SK-N-SH (cell line): ENCODE measurements around the gene SMAD7. TPM values are rescaled to one million over a fixed set of nuclear protein-coding genes. Genes with fewer than 3 reads are reported as not detected.

ENCODE experiments used
- CTCF ChIA-PET: fragments of 300-600, 350-600 bp; formaldehyde crosslinking; extraction: SDS; loops from one replicate; lab custom pipeline; 2021; lab: Yijun Ruan, JAX
- POLR2A ChIA-PET: fragments of 350-600 bp; sonication (Branson Sonifier 250); formaldehyde crosslinking; extraction: SDS; loops from one replicate; lab custom pipeline; 2020; ENCODE audit warnings: antibody characterized with exemption, inconsistent platforms; lab: Yijun Ruan, JAX
- DNase-seq: peaks from one replicate; pipeline ENCODE4 v3.0.0; 2012
- H2AFZ ChIP-seq: fragments of 200-600 bp; sonication (generic); 2 replicates; pipeline ENCODE4 v1.8.1; 2016; ENCODE audit warnings: antibody characterized with exemption, mild to moderate bottlenecking, low read depth
- H3F3A ChIP-seq: fragments of 200-600 bp; sonication (generic); replicated peaks from 2 replicates; pipeline ENCODE3; 2016; ENCODE audit warnings: antibody characterized with exemption, mild to moderate bottlenecking; ENCODE audit not compliant: insufficient read depth
- H3K27ac ChIP-seq, 2 experiments: fragments of 200-500 bp in 1 of 2; fragments of 200-600 bp in 1 of 2; sonication (Bioruptor generic) in 1 of 2; sonication (generic), shearing (Covaris generic) in 1 of 2; 2 replicates each; pipeline versions ENCODE4 v1.5.1 to v1.6.1; 2014 to 2016; ENCODE audit warnings: low read depth in 2 of 2, inconsistent platforms in 1 of 2, low read length in 1 of 2, mild to moderate bottlenecking in 1 of 2, mixed read lengths in 1 of 2
- H3K27me3 ChIP-seq: fragments of 200-600 bp; sonication (generic), shearing (Covaris generic); 2 replicates; pipeline ENCODE4 v1.6.1; 2016; ENCODE audit warnings: mixed run types; ENCODE audit not compliant: insufficient read depth
- H3K36me3 ChIP-seq, 2 experiments: fragments of 200-500 bp in 1 of 2; fragments of 200-600 bp in 1 of 2; sonication (Bioruptor generic) in 1 of 2; sonication (generic) in 1 of 2; replicated peaks in 1 of 2; 2 replicates each; pipeline versions ENCODE3 to v1.5.1; 2014 to 2016; ENCODE audit warnings: low read length in 1 of 2, mild to moderate bottlenecking in 1 of 2; ENCODE audit not compliant: insufficient read depth in 2 of 2, control insufficient read depth in 1 of 2
- H3K4me1 ChIP-seq, 2 experiments: fragments of 200-500 bp in 1 of 2; fragments of 200-600 bp in 1 of 2; sonication (Bioruptor generic) in 1 of 2; sonication (generic), shearing (Covaris generic) in 1 of 2; 2 replicates each; pipeline versions ENCODE4 v1.5.1 to v1.6.1; 2014 to 2016; ENCODE audit warnings: low read depth in 1 of 2, low read length in 1 of 2, mixed run types in 1 of 2; ENCODE audit not compliant: insufficient read depth in 2 of 2, control insufficient read depth in 1 of 2
- H3K4me2 ChIP-seq: fragments of 200-600 bp; sonication (generic), shearing (Covaris generic); 2 replicates; pipeline ENCODE4 v1.6.1; 2017; ENCODE audit warnings: mixed run types
- H3K4me3 ChIP-seq, 2 experiments: fragments of 200-500 bp in 1 of 2; fragments of 200-600 bp in 1 of 2; sonication (Bioruptor generic) in 1 of 2; sonication (generic), shearing (Covaris generic) in 1 of 2; 2 replicates each; pipeline versions ENCODE4 v1.5.1 to v1.8.1; 2014 to 2016; ENCODE audit warnings: low read depth in 2 of 2, inconsistent platforms in 1 of 2, low read length in 1 of 2, mild to moderate bottlenecking in 1 of 2, mixed read lengths in 1 of 2, moderate library complexity in 1 of 2
- H3K79me2 ChIP-seq: fragments of 200-600 bp; sonication (generic); 2 replicates; pipeline ENCODE4 v1.8.1; 2017; ENCODE audit warnings: mild to moderate bottlenecking; ENCODE audit not compliant: insufficient read depth
- H3K9ac ChIP-seq: fragments of 200-600 bp; sonication (generic); 2 replicates; pipeline ENCODE4 v1.6.1; 2017; ENCODE audit warnings: mixed run types
- H3K9me2 ChIP-seq: fragments of 200-600 bp; sonication (generic); 2 replicates; pipeline ENCODE4 v1.6.1; 2017; ENCODE audit warnings: mixed run types
- H3K9me3 ChIP-seq: fragments of 200-600 bp; sonication (generic); 2 replicates; pipeline ENCODE4 v1.6.1; 2017; ENCODE audit warnings: mixed run types, mild to moderate bottlenecking, moderate library complexity
- H4K20me1 ChIP-seq: fragments of 200-600 bp; sonication (generic); 2 replicates; pipeline ENCODE4 v1.6.1; 2017; ENCODE audit warnings: mild to moderate bottlenecking, mixed run types; ENCODE audit not compliant: insufficient read depth
- CHD2 ChIP-seq: fragments of 150-350 bp; IDR thresholded peaks from 2 replicates; pipeline ENCODE4 v1.6.1; 2018; ENCODE audit warnings: low read length; ENCODE audit not compliant: partially characterized antibody
- ELF1 ChIP-seq: IDR thresholded peaks from 2 replicates; pipeline ENCODE4 v1.4.0; 2012
- EP300 ChIP-seq, 2 experiments: IDR thresholded peaks; 2 replicates each; pipeline versions ENCODE4 v1.4.0 to v1.6.1; 2012; ENCODE audit warnings: borderline replicate concordance in 1 of 2, low read depth in 1 of 2, low read length in 1 of 2
- MEF2A ChIP-seq: IDR thresholded peaks from 2 replicates; pipeline ENCODE4 v1.4.0; 2012; ENCODE audit warnings: low read depth, borderline replicate concordance
- MXI1 ChIP-seq: IDR thresholded peaks from 2 replicates; pipeline ENCODE4 v1.6.1; 2012; ENCODE audit warnings: mild to moderate bottlenecking, low read depth, low read length, improper control_type of control experiment
- NFIC ChIP-seq: IDR thresholded peaks from 2 replicates; pipeline ENCODE4 v1.4.0; 2012; ENCODE audit warnings: borderline replicate concordance
- RXRA ChIP-seq: IDR thresholded peaks from 2 replicates; pipeline ENCODE4 v1.4.0; 2012; ENCODE audit warnings: low read depth, mild to moderate bottlenecking, borderline replicate concordance
- SIN3A ChIP-seq: IDR thresholded peaks from 2 replicates; pipeline ENCODE4 v1.6.1; 2012; ENCODE audit warnings: low read depth, mild to moderate bottlenecking, low read length, moderate library complexity, borderline replicate concordance
- TAF1 ChIP-seq: IDR thresholded peaks from 2 replicates; pipeline ENCODE4 v1.6.1; 2012; ENCODE audit warnings: low read depth, mild to moderate bottlenecking, low read length, moderate library complexity, borderline replicate concordance
- TCF12 ChIP-seq: IDR thresholded peaks from 2 replicates; pipeline ENCODE4 v1.4.0; 2012
- TEAD4 ChIP-seq: IDR thresholded peaks from 2 replicates; pipeline ENCODE4 v1.4.0; 2012; ENCODE audit warnings: mild to moderate bottlenecking, borderline replicate concordance; ENCODE audit not compliant: insufficient read depth
- YY1 ChIP-seq: IDR thresholded peaks from 2 replicates; pipeline ENCODE4 v1.4.0; 2012; ENCODE audit warnings: low read depth, mild to moderate bottlenecking
- WGBS: methylation state at CpG from one replicate; pipeline ENCODE4 v1.1.6; 2017; ENCODE audit warnings: low lambda C conversion rate; 5-methylcytosine and 5-hydroxymethylcytosine counted together
- polyA plus RNA-seq, 3 experiments: library from polyadenylated mRNA; depleted of rRNA; stranded (reverse); fragments of >200 nt; gene quantifications; 2 replicates each; pipeline ENCODE4 v1.2.3, GENCODE V29; 2012
- TF ChIP-seq, protein P1 (sequence below): fragments of 150-350 bp; IDR thresholded peaks from 2 replicates; pipeline ENCODE4 v1.6.1; 2017; ENCODE audit warnings: antibody characterized with exemption, low read length, low read depth, borderline replicate concordance
- TF ChIP-seq, protein P2 (sequence below): IDR thresholded peaks from 2 replicates; pipeline ENCODE4 v1.6.1; 2012; ENCODE audit warnings: mild to moderate bottlenecking, low read depth, low read length, moderate library complexity
- TF ChIP-seq, protein P3 (sequence below): fragments of 150-350 bp; IDR thresholded peaks from 2 replicates; pipeline ENCODE4 v1.6.1; 2016; ENCODE audit warnings: mild to moderate bottlenecking, low read depth, low read length
- TF ChIP-seq, protein P4 (sequence below): IDR thresholded peaks from 2 replicates; pipeline ENCODE4; 2012
- TF ChIP-seq, protein P5 (sequence below): fragments of 200-600 bp; sonication (generic); IDR thresholded peaks from 2 replicates; pipeline ENCODE4 v1.6.1; 2017; ENCODE audit warnings: antibody characterized with exemption, mild to moderate bottlenecking, moderate library complexity

Gene SMAD7
- polyA plus RNA-seq, 1 of the 3 experiments (the other 2 are of a cell fraction), result 20.0 TPM

DNA sequence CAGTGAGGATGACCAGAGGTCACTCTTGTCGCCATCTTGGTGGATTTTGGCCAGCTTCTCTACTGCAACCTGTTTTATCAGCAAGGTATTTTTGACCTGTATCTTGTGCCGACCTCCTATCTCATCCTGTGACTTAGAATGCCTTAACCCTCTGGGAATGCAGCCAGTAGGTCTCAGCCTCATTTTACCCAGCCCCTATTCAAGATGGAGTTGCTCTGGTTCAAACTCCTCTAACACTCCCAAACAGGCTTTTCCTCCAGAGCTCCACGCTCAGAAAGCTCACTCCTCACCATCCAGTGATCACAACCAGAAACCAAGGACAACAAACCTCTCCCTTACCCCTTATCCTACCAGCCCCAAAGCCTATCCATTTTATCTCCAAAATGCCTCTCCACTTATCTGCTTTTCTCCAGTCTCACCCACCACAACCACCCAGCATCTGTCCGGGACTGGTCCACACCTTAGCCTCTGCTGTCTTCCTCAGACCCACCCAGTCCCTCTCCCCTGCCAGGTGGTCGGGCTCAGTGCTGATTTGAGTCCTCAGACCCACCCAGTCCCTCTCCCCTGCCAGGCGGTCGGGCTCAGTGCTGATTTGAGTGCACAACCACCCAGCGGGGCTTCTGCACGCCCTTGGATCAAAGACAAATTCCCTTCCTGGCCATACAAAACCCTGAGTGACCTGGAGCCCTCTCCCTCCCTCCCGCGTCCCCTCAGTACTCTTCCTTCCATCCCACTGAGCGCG, 11.7 kb upstream of the SMAD7 start:
- Histone ChIP-seq H3F3A (peaks cover 10% of the 10 kb centered on the region), H3K4me1 (peaks cover 0 to 16% of the 10 kb centered on the region in 2 experiments; a peak in 2 of 4 replicates), H3K4me2 (no peak overlapping the region), H3K27ac (no peak overlapping the region), H3K27me3 (no peaks in the 10 kb centered on the region), H3K79me2 (no peaks in the 10 kb centered on the region), H2AFZ (no peak overlapping the region), H3K36me3 (no peaks in the 10 kb centered on the region), H3K9me3 (no peaks in the 10 kb centered on the region), H3K9ac (no peak overlapping the region)
- POLR2A ChIA-PET, result interaction anchor here (1.9 kb wide), 1 partner anchor 10 kb away, joined by 5 read pairs; no protein-coding TSS in a partner anchor
- 91% methylated on average over 13 of the region's 13 CpGs for WGBS
- TF ChIP-seq NFIC (no peak), YY1 (no peak), RXRA (no peak)
- TF ChIP-seq, protein P1, sequence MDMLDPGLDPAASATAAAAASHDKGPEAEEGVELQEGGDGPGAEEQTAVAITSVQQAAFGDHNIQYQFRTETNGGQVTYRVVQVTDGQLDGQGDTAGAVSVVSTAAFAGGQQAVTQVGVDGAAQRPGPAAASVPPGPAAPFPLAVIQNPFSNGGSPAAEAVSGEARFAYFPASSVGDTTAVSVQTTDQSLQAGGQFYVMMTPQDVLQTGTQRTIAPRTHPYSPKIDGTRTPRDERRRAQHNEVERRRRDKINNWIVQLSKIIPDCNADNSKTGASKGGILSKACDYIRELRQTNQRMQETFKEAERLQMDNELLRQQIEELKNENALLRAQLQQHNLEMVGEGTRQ, result no peak
- TF ChIP-seq, all 33 proteins: peak for 0
- CTCF ChIA-PET, result no interaction called here
- no peaks in the 10 kb centered on the region for H4K20me1 ChIP-seq
- no peak overlapping the region for H3K4me3 ChIP-seq
- no peak for DNase-seq
- no peaks in the 10 kb centered on the region for H3K9me2 ChIP-seq

DNA sequence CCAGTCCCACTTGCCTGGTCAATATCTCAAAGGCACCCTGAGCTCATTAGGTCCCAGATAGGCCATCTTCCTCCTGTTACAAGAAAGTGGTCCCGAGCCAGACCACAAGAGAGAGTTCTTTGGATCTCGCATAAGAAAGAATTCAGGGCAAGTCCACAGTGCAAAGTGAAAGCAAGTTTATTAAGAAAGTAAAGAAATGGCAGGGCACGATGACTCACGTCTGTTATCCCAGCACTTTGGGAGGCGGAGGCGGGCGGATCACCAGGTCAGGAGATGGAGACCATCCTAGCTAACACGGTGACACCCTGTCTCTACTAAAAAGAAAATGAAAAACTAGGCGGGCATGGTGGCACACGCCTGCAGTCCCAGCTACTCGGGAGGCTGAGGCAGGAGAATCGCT, 10.8 kb upstream of the SMAD7 start:
- CTCF ChIA-PET, result interaction anchor here (1.1 kb wide), 1 partner anchor 9 kb away, joined by 4 read pairs; no protein-coding TSS in a partner anchor
- no peaks in the 10 kb centered on the region for H3K36me3 ChIP-seq
- POLR2A ChIA-PET, result interaction anchor here (1.9 kb wide), 1 partner anchor 9 kb away, joined by 5 read pairs; no protein-coding TSS in a partner anchor
- H3F3A ChIP-seq, result peaks cover 12% of the 10 kb centered on the region
- H3K4me3 ChIP-seq, result no peak overlapping the region
- H3K9me3 ChIP-seq, result no peaks in the 10 kb centered on the region
- no peak overlapping the region for H3K9ac ChIP-seq
- H3K9me2 ChIP-seq, result no peaks in the 10 kb centered on the region
- H3K27ac ChIP-seq, result peak overlapping the region in 1 of 2 experiments; percentile 79; a peak in 1 of 4 replicates
- peak overlapping the region; percentile 80; the same call in 1 of the 2 replicates for H2AFZ ChIP-seq
- H3K27me3 ChIP-seq, result no peaks in the 10 kb centered on the region
- peaks cover 0 to 20% of the 10 kb centered on the region in 2 experiments; a peak in 2 of 4 replicates for H3K4me1 ChIP-seq
- no peak for DNase-seq
- H3K4me2 ChIP-seq, result no peak overlapping the region
- 94% methylated on average over 12 of the region's 12 CpGs for WGBS
- H3K79me2 ChIP-seq, result no peaks in the 10 kb centered on the region
- H4K20me1 ChIP-seq, result no peaks in the 10 kb centered on the region
- TF ChIP-seq NFIC (no peak), TCF12 (no peak), CHD2 (no peak), MXI1 (no peak), RXRA (no peak), TAF1 (no peak), ELF1 (no peak), EP300 (IDR thresholded peaks at IDR 0.05; ENCODE audit: borderline replicate concordance in 1 of 2, low read depth in 1 of 2, low read length in 1 of 2) (no peak), SIN3A (no peak), YY1 (no peak), TEAD4 (no peak), MEF2A (no peak)
- TF ChIP-seq, protein P2, sequence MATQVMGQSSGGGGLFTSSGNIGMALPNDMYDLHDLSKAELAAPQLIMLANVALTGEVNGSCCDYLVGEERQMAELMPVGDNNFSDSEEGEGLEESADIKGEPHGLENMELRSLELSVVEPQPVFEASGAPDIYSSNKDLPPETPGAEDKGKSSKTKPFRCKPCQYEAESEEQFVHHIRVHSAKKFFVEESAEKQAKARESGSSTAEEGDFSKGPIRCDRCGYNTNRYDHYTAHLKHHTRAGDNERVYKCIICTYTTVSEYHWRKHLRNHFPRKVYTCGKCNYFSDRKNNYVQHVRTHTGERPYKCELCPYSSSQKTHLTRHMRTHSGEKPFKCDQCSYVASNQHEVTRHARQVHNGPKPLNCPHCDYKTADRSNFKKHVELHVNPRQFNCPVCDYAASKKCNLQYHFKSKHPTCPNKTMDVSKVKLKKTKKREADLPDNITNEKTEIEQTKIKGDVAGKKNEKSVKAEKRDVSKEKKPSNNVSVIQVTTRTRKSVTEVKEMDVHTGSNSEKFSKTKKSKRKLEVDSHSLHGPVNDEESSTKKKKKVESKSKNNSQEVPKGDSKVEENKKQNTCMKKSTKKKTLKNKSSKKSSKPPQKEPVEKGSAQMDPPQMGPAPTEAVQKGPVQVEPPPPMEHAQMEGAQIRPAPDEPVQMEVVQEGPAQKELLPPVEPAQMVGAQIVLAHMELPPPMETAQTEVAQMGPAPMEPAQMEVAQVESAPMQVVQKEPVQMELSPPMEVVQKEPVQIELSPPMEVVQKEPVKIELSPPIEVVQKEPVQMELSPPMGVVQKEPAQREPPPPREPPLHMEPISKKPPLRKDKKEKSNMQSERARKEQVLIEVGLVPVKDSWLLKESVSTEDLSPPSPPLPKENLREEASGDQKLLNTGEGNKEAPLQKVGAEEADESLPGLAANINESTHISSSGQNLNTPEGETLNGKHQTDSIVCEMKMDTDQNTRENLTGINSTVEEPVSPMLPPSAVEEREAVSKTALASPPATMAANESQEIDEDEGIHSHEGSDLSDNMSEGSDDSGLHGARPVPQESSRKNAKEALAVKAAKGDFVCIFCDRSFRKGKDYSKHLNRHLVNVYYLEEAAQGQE, result no peak
- TF ChIP-seq, protein P3, sequence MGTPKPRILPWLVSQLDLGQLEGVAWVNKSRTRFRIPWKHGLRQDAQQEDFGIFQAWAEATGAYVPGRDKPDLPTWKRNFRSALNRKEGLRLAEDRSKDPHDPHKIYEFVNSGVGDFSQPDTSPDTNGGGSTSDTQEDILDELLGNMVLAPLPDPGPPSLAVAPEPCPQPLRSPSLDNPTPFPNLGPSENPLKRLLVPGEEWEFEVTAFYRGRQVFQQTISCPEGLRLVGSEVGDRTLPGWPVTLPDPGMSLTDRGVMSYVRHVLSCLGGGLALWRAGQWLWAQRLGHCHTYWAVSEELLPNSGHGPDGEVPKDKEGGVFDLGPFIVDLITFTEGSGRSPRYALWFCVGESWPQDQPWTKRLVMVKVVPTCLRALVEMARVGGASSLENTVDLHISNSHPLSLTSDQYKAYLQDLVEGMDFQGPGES, result no peak
- TF ChIP-seq, protein P4, sequence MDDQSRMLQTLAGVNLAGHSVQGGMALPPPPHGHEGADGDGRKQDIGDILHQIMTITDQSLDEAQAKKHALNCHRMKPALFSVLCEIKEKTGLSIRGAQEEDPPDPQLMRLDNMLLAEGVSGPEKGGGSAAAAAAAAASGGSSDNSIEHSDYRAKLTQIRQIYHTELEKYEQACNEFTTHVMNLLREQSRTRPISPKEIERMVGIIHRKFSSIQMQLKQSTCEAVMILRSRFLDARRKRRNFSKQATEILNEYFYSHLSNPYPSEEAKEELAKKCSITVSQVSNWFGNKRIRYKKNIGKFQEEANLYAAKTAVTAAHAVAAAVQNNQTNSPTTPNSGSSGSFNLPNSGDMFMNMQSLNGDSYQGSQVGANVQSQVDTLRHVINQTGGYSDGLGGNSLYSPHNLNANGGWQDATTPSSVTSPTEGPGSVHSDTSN, result no peak
- TF ChIP-seq, protein P5, sequence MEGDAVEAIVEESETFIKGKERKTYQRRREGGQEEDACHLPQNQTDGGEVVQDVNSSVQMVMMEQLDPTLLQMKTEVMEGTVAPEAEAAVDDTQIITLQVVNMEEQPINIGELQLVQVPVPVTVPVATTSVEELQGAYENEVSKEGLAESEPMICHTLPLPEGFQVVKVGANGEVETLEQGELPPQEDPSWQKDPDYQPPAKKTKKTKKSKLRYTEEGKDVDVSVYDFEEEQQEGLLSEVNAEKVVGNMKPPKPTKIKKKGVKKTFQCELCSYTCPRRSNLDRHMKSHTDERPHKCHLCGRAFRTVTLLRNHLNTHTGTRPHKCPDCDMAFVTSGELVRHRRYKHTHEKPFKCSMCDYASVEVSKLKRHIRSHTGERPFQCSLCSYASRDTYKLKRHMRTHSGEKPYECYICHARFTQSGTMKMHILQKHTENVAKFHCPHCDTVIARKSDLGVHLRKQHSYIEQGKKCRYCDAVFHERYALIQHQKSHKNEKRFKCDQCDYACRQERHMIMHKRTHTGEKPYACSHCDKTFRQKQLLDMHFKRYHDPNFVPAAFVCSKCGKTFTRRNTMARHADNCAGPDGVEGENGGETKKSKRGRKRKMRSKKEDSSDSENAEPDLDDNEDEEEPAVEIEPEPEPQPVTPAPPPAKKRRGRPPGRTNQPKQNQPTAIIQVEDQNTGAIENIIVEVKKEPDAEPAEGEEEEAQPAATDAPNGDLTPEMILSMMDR, result no peak
